ENCODE data around the gene RHOD.

The RHOD gene

GRCh38 chr11:67032830-67033551 lies 23.7 kb upstream of the RHOD start:
- DNase-seq, result no peak

GRCh38 chr11:67033661-67034166 lies 22.9 kb upstream of the RHOD start:
- DNase-seq, result no peak

GRCh38 chr11:67034350-67034749 lies 22.3 kb upstream of the RHOD start:
- no peak for DNase-seq

- DNase-seq, result no peak
Measured at GRCh38 chr11:67040147-67040546, 16.5 kb upstream of the RHOD start.

- DNase-seq, result no peak
Measured at GRCh38 chr11:67041602-67042001, 15.0 kb upstream of the RHOD start.

- no peak for DNase-seq
Measured at GRCh38 chr11:67043572-67044349, 12.9 kb upstream of the RHOD start.

- no peak for DNase-seq
Measured at GRCh38 chr11:67044496-67044895, 12.2 kb upstream of the RHOD start.

- no peak for DNase-seq
Measured at GRCh38 chr11:67045314-67045713, 11.3 kb upstream of the RHOD start.

GRCh38 chr11:67048515-67049130 lies 8.0 kb upstream of the RHOD start:
- no peak for DNase-seq

GRCh38 chr11:67050139-67050538 lies 6.5 kb upstream of the RHOD start:
- DNase-seq, result no peak

- DNase-seq, result no peak
Measured at GRCh38 chr11:67051180-67051893, 5.3 kb upstream of the RHOD start.

GRCh38 chr11:67051945-67052488 lies 4.6 kb upstream of the RHOD start:
- no peak for DNase-seq

- no peak for DNase-seq
Measured at GRCh38 chr11:67052891-67053290, 3.8 kb upstream of the RHOD start.

- peak; percentile 25 for DNase-seq
Measured at GRCh38 chr11:67053896-67054329, 2.7 kb upstream of the RHOD start.

GRCh38 chr11:67054346-67054835 lies 2.3 kb upstream of the RHOD start:
- DNase-seq, result no peak

GRCh38 chr11:67054836-67055523 lies 1.7 kb upstream of the RHOD start:
- DNase-seq, result peak; percentile 47

GRCh38 chr11:67055812-67056211 lies 835 bp upstream of the RHOD start:
- DNase-seq, result no peak

- DNase-seq, result no peak
Measured at GRCh38 chr11:67057205-67057672, 592 bp downstream of the RHOD start.

GRCh38 chr11:67058506-67058905 lies 1.9 kb downstream of the RHOD start:
- no peak for DNase-seq

- DNase-seq, result no peak
Measured at GRCh38 chr11:67059671-67060070, 3.0 kb downstream of the RHOD start.

- no peak for DNase-seq
Measured at GRCh38 chr11:67060111-67060522, 3.5 kb downstream of the RHOD start.

Data from NCI-H2171 (cell line).